HG03520 (cell line): ENCODE data around the gene C16orf95.
"Not testable (repeated sequence)": the region's sequence is repeated elsewhere in the genome, so short reads cannot be mapped to it uniquely, and the experiment has no call there.

Source experiments
- ATAC-seq: cut with Tn5 transposase; IDR thresholded peaks from one replicate; pipeline ENCODE4 v1.9.1; 2021; ENCODE audit warnings: mild to moderate bottlenecking, moderate library complexity; ENCODE audit not compliant: unreplicated experiment

The C16orf95 gene

DNA sequence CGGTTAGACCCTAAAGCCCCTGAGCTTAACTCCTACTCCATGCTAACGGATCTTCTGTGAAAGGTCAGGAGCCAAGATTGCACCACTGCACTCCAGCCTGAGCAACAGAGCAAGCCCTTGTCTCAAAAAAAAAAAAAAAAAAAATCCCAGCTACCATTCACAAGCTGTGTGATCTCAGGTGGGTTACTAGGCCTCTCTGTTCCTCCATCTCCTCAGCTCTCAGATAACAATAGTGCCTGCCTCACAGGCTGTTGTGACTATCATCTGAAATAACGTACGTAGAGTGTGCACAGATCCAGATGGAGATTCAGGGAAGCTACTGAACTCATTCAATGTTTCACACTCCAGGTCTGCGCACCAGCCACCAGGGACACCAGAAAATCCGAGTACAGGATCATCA is 57.8 kb downstream of the C16orf95 start:
- no peak for ATAC-seq

DNA sequence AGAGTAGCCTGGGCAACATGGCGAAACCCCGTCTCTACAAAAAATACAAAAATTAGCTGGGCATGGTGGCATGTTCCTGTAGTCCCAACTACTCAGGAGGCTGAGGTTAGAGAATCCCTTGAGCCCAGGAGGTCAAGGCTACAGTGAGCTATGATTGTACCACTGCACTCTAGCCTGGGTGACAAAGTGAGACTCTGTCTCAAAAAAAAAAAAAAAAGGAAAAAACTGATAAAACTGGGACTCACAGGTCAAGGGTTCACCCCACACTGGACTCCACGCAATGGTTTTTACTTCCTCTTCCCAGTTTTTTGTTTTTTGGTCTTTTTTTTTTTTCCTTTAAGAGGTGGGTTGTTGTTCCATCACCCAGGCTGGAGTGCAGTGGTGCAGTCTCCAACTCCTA is 58.5 kb downstream of the C16orf95 start:
- ATAC-seq, result not testable (repeated sequence)

DNA sequence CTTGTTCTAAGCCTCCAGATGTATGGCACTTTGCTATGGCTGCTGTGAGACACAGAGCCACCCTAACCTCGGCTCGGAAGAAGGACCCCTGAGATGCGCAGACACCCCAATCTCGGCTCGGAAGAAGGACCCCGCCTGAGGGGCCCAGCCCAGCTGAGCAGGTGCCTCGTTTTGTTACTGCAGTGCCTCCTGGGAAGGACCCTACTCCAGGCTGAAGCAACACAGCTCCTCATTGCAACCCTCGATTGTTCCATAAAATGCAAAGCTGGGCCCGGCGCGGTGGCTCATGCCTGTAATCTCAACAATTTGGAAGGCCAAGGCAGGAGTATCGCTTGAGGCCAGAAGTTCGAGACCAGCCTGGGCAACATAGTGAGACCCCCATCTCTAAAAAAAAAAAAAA is 61.3 kb downstream of the C16orf95 start:
- ATAC-seq, result no peak

DNA sequence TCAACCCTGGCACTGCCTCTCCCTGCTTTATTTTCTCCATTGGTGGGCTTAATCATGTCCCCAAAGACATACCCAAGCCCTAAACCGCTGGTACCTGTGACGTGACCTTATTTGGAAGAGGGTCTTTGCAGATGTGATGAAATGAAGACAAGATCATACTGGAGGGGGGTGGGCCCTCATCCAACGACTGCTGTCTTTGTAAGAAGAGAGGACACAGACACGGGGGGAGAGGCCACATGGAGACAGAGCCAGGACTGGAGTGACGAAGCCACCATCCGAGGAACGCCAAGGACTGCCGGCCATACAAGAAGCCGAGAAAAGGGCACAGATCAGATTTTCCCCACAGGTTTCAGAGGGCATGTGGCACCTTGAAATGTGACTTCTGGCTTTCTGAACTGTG is 62.5 kb downstream of the C16orf95 start:
- no peak for ATAC-seq

DNA sequence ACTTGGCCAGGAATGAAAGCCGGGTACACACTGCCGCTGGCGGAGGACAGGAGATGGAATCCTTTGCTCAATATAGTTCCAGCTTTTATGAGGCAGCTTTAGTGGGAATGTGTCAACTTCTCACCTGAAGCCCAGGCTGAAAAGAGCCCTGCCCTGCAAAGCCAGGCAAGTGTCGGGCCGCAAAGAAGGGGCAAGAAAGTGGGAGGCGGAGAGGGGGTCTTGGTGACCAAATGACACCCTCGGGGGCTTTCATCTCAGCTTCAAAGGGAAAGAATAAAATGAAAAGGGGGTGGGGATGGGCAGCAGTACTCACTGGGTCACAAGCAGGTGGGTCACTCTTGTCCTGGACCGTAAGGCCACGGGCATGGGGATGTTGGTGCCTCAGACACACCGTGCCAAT is 62.9 kb downstream of the C16orf95 start:
- ATAC-seq, result no peak

DNA sequence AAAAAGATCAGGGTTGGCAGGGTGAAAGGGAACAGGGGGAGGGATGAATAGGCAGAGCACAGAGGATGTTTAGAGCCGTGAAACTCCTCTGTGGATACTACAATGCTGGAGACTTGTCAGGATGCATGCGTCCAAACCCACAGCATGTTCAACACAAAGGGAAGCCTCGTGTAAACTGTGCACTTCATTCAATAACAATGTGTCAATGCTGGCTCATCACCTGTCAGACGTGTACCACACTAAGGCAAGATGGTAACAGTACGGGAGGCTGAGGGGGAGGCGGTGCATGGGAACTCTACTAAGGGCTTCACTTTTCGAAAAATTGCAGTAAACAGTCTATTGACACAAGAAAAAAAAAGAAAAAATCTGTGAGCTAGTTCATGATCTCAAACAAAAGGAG is 63.7 kb downstream of the C16orf95 start:
- ATAC-seq, result no peak
